RWPE2 (cell line): ENCODE results near the gene PRKCH.

Source experiments
- ATAC-seq: fragments of 200-7000 bp; cut with Tn5 transposase; 3 replicates; pipeline ENCODE4 v1.9.1; 2021; ENCODE audit warnings: low read depth
- DNase-seq: peaks from one replicate; pipeline ENCODE4 v3.0.0-alpha.2; 2020; ENCODE audit warnings: low spot score
- H3K27ac ChIP-seq: fragments of 450-650 bp; 2 replicates; pipeline ENCODE4 v1.5.1; 2017; ENCODE audit warnings: mild to moderate bottlenecking; ENCODE audit not compliant: poor library complexity, severe bottlenecking
- H3K27me3 ChIP-seq: fragments of 250-450 bp; sonication (Bioruptor Pico); 2 replicates; pipeline ENCODE4 v1.5.1; 2021; ENCODE audit warnings: mild to moderate bottlenecking, moderate library complexity; ENCODE audit not compliant: insufficient read depth, poor library complexity, severe bottlenecking
- H3K36me3 ChIP-seq: fragments of 250-450 bp; sonication (Bioruptor Pico); 2 replicates; pipeline ENCODE4 v1.5.1; 2020; ENCODE audit warnings: low read depth, mild to moderate bottlenecking, moderate library complexity
- H3K4me1 ChIP-seq: fragments of 250-450 bp; sonication (Bioruptor Pico); 2 replicates; pipeline ENCODE4 v1.5.1; 2021; ENCODE audit warnings: mild to moderate bottlenecking, moderate library complexity; ENCODE audit not compliant: insufficient read depth, poor library complexity, severe bottlenecking
- H3K4me3 ChIP-seq: fragments of 250-450 bp; sonication (Bioruptor Pico); 2 replicates; pipeline ENCODE4 v1.5.1; 2021; ENCODE audit warnings: mild to moderate bottlenecking, moderate library complexity; ENCODE audit not compliant: severe bottlenecking
- H3K9me3 ChIP-seq: fragments of 250-450 bp; sonication (Bioruptor Pico); 2 replicates; pipeline ENCODE4 v1.5.1; 2021; ENCODE audit warnings: mild to moderate bottlenecking, moderate library complexity; ENCODE audit not compliant: severe bottlenecking
- TF ChIP-seq, protein P1 (sequence below): fragments of 450-650 bp; IDR thresholded peaks from one replicate; pipeline ENCODE4 v1.5.1; 2017; ENCODE audit warnings: mild to moderate bottlenecking, moderate library complexity; ENCODE audit not compliant: poor library complexity, severe bottlenecking

PRKCH gene

DNA sequence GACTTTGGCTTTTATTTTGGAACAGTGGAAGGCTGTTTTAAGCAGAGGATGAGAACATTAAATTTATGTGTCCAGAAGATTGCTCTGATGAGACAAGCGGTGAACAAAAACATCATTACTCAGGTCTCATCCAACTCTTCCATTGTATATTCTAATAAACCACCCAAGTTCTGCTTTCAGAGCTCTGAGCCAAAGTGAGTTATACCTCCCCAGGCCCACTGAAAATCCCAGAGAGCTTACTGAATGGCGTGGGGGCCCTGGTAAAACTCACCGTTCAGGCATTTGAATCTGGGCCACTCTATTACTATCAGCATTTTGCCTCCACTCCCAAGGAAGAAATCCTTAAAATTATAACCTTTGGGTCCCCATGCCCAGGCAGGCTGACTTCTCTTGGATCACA, 251.9 kb downstream of the PRKCH start:
- H3K4me3 ChIP-seq: no peak overlapping the region

DNA sequence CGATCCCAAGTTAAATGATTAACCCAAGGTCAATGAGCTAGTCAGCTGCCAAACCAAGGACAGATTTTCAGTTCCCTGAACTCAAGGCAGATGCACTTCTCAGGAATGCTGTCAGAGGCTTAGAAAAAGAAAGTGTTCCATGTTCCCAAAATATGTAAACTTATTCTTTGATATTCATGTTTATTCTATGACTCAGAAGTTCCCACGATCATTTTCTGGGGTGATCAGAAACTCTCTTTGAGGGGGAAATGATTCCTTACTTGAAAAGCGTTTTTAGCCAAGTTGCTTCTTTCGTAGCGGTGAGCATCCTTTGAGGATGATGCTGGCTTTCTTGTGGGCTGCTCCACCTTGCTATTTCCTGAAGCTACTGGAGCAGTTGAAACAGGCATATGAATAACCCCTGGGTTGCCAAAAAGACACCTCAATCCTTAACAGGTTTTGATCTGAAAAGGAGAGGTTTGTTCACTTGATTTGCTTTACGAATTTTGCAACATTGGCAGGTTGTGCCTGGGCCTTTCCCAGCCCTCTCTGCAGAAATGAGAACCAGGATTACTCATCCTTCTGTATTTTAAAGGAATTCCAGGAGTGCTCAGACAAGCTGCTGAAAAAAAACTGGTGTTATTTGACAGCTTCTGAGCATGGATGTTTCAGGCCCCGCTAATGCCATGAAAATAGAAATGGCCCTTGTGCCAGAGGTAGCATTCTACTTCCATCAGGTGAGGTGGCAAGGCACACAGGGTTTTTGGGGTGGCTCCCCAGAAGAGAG, 252.6 kb downstream of the PRKCH start:
- ATAC-seq (peak; percentile 77), DNase-seq (peak; percentile 76)
- Histone ChIP-seq H3K36me3 (no peaks in the 10 kb centered on the region), H3K4me1 (peaks cover 61% of the 10 kb centered on the region), H3K27ac (peak overlapping the region; percentile 94), H3K27me3 (no peaks in the 10 kb centered on the region), H3K9me3 (no peaks in the 10 kb centered on the region), H3K4me3 (peak overlapping the region; percentile 0)
- TF ChIP-seq, protein P1, sequence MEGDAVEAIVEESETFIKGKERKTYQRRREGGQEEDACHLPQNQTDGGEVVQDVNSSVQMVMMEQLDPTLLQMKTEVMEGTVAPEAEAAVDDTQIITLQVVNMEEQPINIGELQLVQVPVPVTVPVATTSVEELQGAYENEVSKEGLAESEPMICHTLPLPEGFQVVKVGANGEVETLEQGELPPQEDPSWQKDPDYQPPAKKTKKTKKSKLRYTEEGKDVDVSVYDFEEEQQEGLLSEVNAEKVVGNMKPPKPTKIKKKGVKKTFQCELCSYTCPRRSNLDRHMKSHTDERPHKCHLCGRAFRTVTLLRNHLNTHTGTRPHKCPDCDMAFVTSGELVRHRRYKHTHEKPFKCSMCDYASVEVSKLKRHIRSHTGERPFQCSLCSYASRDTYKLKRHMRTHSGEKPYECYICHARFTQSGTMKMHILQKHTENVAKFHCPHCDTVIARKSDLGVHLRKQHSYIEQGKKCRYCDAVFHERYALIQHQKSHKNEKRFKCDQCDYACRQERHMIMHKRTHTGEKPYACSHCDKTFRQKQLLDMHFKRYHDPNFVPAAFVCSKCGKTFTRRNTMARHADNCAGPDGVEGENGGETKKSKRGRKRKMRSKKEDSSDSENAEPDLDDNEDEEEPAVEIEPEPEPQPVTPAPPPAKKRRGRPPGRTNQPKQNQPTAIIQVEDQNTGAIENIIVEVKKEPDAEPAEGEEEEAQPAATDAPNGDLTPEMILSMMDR: no peak

More for the DNA sequence above, 251.9 kb downstream of the PRKCH start:
- no peak for ATAC-seq
- peaks cover 57% of the 10 kb centered on the region for H3K4me1 ChIP-seq
- DNase-seq: no peak
- H3K9me3 ChIP-seq: no peaks in the 10 kb centered on the region
- H3K36me3 ChIP-seq: no peaks in the 10 kb centered on the region
- no peaks in the 10 kb centered on the region for H3K27me3 ChIP-seq
- TF ChIP-seq, protein P1: no peak
- H3K27ac ChIP-seq: peak overlapping the region; percentile 94

DNA sequence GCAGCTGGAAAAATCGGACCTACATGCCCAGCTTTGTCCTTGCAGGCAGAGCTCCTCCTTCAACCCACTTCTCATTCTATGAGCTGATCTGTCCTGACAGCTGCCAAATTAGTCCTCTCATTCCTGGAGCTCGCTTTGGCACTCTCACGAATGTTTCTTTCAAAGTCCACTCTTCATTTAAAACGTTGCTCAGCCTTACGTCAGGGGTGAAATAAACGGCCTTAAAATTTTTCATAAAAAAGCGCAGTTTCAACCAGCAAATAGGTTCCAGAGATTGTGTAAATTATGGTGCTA, 253.1 kb downstream of the PRKCH start:
- H3K4me1 ChIP-seq: peaks cover 57% of the 10 kb centered on the region
- TF ChIP-seq, protein P1: no peak
- H3K27me3 ChIP-seq: no peaks in the 10 kb centered on the region
- H3K36me3 ChIP-seq: no peaks in the 10 kb centered on the region
- no peaks in the 10 kb centered on the region for H3K9me3 ChIP-seq
- no peak for DNase-seq
- H3K27ac ChIP-seq: peak overlapping the region; percentile 94
- H3K4me3 ChIP-seq: no peak overlapping the region
- peak; percentile 32 for ATAC-seq

DNA sequence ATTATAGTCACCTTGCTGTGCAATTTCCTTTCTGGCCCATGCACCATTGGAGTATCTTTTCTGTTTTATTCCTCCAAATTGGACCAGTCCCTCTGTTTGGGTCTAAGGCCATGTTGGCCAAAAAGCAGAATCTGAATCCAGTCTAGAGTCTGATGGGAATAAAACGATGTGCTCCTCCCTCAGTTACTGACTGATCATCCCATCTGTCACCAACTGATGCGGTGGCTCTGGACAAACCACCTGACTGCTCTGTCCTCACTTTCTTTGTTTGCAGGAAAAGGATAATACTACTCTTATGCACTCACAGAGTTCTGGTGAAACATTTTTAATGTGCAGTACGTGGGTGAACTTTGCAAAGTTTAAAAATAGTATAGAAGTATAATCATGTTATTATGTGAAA, 253.7 kb downstream of the PRKCH start:
- Histone ChIP-seq H3K4me1 (peaks cover 50% of the 10 kb centered on the region), H3K9me3 (no peaks in the 10 kb centered on the region), H3K27me3 (no peaks in the 10 kb centered on the region), H3K4me3 (no peak overlapping the region), H3K36me3 (no peaks in the 10 kb centered on the region), H3K27ac (peak overlapping the region; percentile 94)
- DNase-seq (no peak), ATAC-seq (no peak)
- TF ChIP-seq, protein P1: no peak

DNA sequence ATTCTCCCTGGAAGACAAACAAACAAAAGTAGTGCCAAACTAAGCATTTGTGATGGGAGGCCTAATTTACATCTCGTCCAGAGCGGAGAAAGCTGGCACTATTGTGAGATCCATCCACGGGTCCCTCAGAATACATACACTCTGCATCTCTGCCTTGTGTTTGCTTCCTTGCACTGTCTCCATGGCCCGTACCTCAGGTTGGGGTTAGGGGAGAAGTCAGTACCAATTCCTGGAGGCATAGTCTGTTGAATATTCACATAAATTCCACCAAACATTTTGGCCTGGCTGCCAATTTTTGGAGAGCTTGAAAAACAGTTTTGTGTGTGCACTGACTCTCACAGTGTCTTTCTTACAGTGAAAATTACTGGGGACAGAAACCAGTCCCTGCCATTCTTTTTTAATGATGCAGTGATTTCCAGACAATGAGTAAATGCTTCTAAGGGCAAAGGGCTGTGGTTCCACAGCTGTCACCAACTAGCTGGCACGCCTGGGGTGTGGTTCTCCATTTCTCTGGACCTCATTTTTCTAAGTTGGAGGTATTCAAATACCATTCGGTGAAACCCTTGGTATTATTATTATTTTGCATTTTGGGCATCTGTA, 254.3 kb downstream of the PRKCH start:
- H3K36me3 ChIP-seq: no peaks in the 10 kb centered on the region
- ATAC-seq (no peak), DNase-seq (no peak)
- no peaks in the 10 kb centered on the region for H3K9me3 ChIP-seq
- TF ChIP-seq, protein P1: no peak
- H3K27ac ChIP-seq: peak overlapping the region; percentile 94
- peaks cover 45% of the 10 kb centered on the region for H3K4me1 ChIP-seq
- no peak overlapping the region for H3K4me3 ChIP-seq
- no peaks in the 10 kb centered on the region for H3K27me3 ChIP-seq
